HCT116 (cell line): Measurements from ENCODE around the gene RFTN2. TPM values are rescaled to one million over a fixed set of nuclear protein-coding genes. Genes with fewer than 3 reads are reported as not detected.

ENCODE experiments used
- ATAC-seq: fragments of 200-7000 bp; cut with Tn5 transposase; 2 replicates; pipeline ENCODE4 v1.9.1; 2020; ENCODE audit warnings: mild to moderate bottlenecking, moderate library complexity
- BruUV-seq: library from RNA; stranded (reverse); fragments of 400-500 nt; replicated peaks from 2 replicates; lab custom pipeline; 2021; lab: Mats Ljungman, UMichigan
- CTCF ChIA-PET: fragments of 300-600 bp; sonication (Branson Sonifier 250); formaldehyde crosslinking; loops from one replicate; lab custom pipeline; 2021; ENCODE audit warnings: antibody characterized with exemption; lab: Charles Lee
- POLR2A ChIA-PET: fragments of 300-600, 350-600 bp; sonication (Branson Sonifier 250); formaldehyde crosslinking; loops from one replicate; lab custom pipeline; 2021; ENCODE audit warnings: antibody characterized with exemption; lab: Charles Lee
- RAD21 ChIA-PET, 2 experiments: fragments of 300-600 bp; sonication (Branson Sonifier 250); formaldehyde crosslinking; loops; one replicate each; lab custom pipeline; 2023; ENCODE audit warnings: low total read pairs in 2 of 2; ENCODE audit not compliant: uncharacterized antibody in 2 of 2, unreplicated experiment in 2 of 2, low non-redundant PET in 1 of 2; lab: Charles Lee
- DNase-seq: peaks from one replicate; pipeline ENCODE4 v3.0.0-alpha.2; 2010; ENCODE audit warnings: low read depth, low spot score
- H2AFZ ChIP-seq: fragments of 200-600 bp; shearing (Covaris generic), sonication (generic); 2 replicates; pipeline ENCODE4 v1.6.1; 2017; ENCODE audit warnings: low read depth, mixed run types, mixed read lengths, antibody characterized with exemption, low read length; ENCODE audit not compliant: poor library complexity, severe bottlenecking
- H3K27ac ChIP-seq: 2 replicates; pipeline ENCODE4 v1.5.1; 2012; ENCODE audit warnings: low read depth, low read length
- H3K27me3 ChIP-seq: fragments of 200-600 bp; sonication (generic); 2 replicates; pipeline ENCODE4 v1.6.1; 2016; ENCODE audit warnings: mixed run types, low read length, mixed read lengths; ENCODE audit not compliant: insufficient read depth
- H3K36me3 ChIP-seq, 2 experiments: fragments of 200-500 bp in 1 of 2; fragments of 200-600 bp in 1 of 2; sonication (Bioruptor generic) in 1 of 2; sonication (generic) in 1 of 2; 2 replicates each; pipeline versions ENCODE4 v1.5.1 to v1.6.1; 2014 to 2016; ENCODE audit warnings: low read length in 2 of 2, inconsistent platforms in 1 of 2, mixed read lengths in 1 of 2, mixed run types in 1 of 2; ENCODE audit not compliant: insufficient read depth in 2 of 2, control insufficient read depth in 1 of 2
- H3K4me1 ChIP-seq, 2 experiments: fragments of 200-600 bp in 1 of 2; sonication (generic) in 1 of 2; 2 replicates each; pipeline versions ENCODE4 v1.5.1 to v1.6.1; 2012 to 2017; ENCODE audit warnings: low read length in 2 of 2, inconsistent platforms in 1 of 2, mild to moderate bottlenecking in 1 of 2, mixed read lengths in 1 of 2, mixed run types in 1 of 2, moderate library complexity in 1 of 2; ENCODE audit not compliant: insufficient read depth in 2 of 2, control insufficient read depth in 1 of 2
- H3K4me2 ChIP-seq: fragments of 200-600 bp; sonication (generic); 2 replicates; pipeline ENCODE4 v1.6.1; 2017; ENCODE audit warnings: mixed run types, low read length, mixed read lengths
- H3K4me3 ChIP-seq, 2 experiments: fragments of 200-600 bp in 1 of 2; sonication (generic) in 1 of 2; replicated peaks in 1 of 2; 2 replicates each; pipeline ENCODE4 v1.5.1; 2011 to 2016; ENCODE audit warnings: low read length in 2 of 2, control low read depth in 1 of 2, low read depth in 1 of 2, mild to moderate bottlenecking in 1 of 2, mixed read lengths in 1 of 2, mixed run types in 1 of 2
- H3K79me2 ChIP-seq: fragments of 200-600 bp; sonication (generic); 2 replicates; pipeline ENCODE4 v1.6.1; 2017; ENCODE audit warnings: mild to moderate bottlenecking, mixed run types, low read length, moderate library complexity, mixed read lengths; ENCODE audit not compliant: insufficient read depth
- H3K9ac ChIP-seq: fragments of 200-600 bp; sonication (generic); 2 replicates; pipeline ENCODE4 v1.6.1; 2016; ENCODE audit warnings: low read length, mixed read lengths
- H3K9me2 ChIP-seq: fragments of 200-600 bp; sonication (generic), shearing (Covaris generic); 2 replicates; pipeline ENCODE4 v1.6.1; 2017; ENCODE audit warnings: mixed run types, mild to moderate bottlenecking, moderate library complexity; ENCODE audit not compliant: insufficient read depth
- H3K9me3 ChIP-seq, 2 experiments: fragments of 200-500 bp in 1 of 2; fragments of 200-600 bp in 1 of 2; sonication (Bioruptor generic) in 1 of 2; sonication (generic) in 1 of 2; 2 replicates each; pipeline ENCODE4 v1.6.1; 2014 to 2017; ENCODE audit warnings: low read length in 2 of 2, mixed read lengths in 2 of 2, inconsistent platforms in 1 of 2, low read depth in 1 of 2, mild to moderate bottlenecking in 1 of 2, mixed run types in 1 of 2, moderate library complexity in 1 of 2; ENCODE audit not compliant: control insufficient read depth in 1 of 2, insufficient read depth in 1 of 2
- H4K20me1 ChIP-seq: fragments of 200-600 bp; sonication (generic), shearing (Covaris generic); 2 replicates; pipeline ENCODE4 v1.6.1; 2017; ENCODE audit warnings: mixed run types, mild to moderate bottlenecking, moderate library complexity; ENCODE audit not compliant: insufficient read depth
- ATF3 ChIP-seq: IDR thresholded peaks from 2 replicates; pipeline ENCODE4 v1.6.1; 2012
- CBX3 ChIP-seq: IDR thresholded peaks from 2 replicates; pipeline ENCODE4 v1.6.1; 2012; ENCODE audit warnings: low read depth
- CEBPB ChIP-seq: IDR thresholded peaks from 2 replicates; pipeline ENCODE4 v1.6.1; 2012; ENCODE audit warnings: low read depth
- EGR1 ChIP-seq: IDR thresholded peaks from 2 replicates; pipeline ENCODE4 v1.6.1; 2012; ENCODE audit warnings: low read depth
- ELF1 ChIP-seq: IDR thresholded peaks from 2 replicates; pipeline ENCODE4 v1.6.1; 2012; ENCODE audit warnings: low read depth, borderline replicate concordance
- EZH2 ChIP-seq: fragments of 200-600 bp; sonication (generic); IDR thresholded peaks from 2 replicates; pipeline ENCODE4 v1.6.1; 2017; ENCODE audit warnings: antibody characterized with exemption, mixed run types
- FOSL1 ChIP-seq: IDR thresholded peaks from 2 replicates; pipeline ENCODE4 v1.6.1; 2012; ENCODE audit warnings: low read depth
- JUND ChIP-seq: IDR thresholded peaks from 2 replicates; pipeline ENCODE4 v1.6.1; 2012
- MAX ChIP-seq: IDR thresholded peaks from 2 replicates; pipeline ENCODE4 v1.6.1; 2012
- POLR2AphosphoS5 ChIP-seq: IDR thresholded peaks from 2 replicates; pipeline ENCODE4 v1.6.1; 2011; ENCODE audit warnings: mild to moderate bottlenecking, low read depth, low read length, moderate library complexity
- SIN3A ChIP-seq: IDR thresholded peaks from 2 replicates; pipeline ENCODE4 v1.6.1; 2012; ENCODE audit warnings: low read depth
- SP1 ChIP-seq: IDR thresholded peaks from 2 replicates; pipeline ENCODE4 v1.6.1; 2012; ENCODE audit warnings: low read depth
- SRF ChIP-seq: IDR thresholded peaks from 2 replicates; pipeline ENCODE4 v1.6.1; 2012; ENCODE audit warnings: low read depth
- TCF7L2 ChIP-seq: IDR thresholded peaks from 2 replicates; pipeline ENCODE4 v1.7.0; 2011; ENCODE audit warnings: borderline replicate concordance, inconsistent platforms; ENCODE audit not compliant: insufficient read depth, insufficient read length; ENCODE audit errors: extremely low read depth
- YY1 ChIP-seq: IDR thresholded peaks from 2 replicates; pipeline ENCODE4 v1.6.1; 2011; ENCODE audit warnings: low read length, low read depth, moderate library complexity, mild to moderate bottlenecking; ENCODE audit not compliant: insufficient replicate concordance; ENCODE audit errors: extremely low read depth
- ZBTB33 ChIP-seq: IDR thresholded peaks from 2 replicates; pipeline ENCODE4 v1.6.1; 2011; ENCODE audit warnings: mild to moderate bottlenecking, low read length, moderate library complexity; ENCODE audit not compliant: insufficient replicate concordance; ENCODE audit errors: extremely low read depth
- ZNF274 ChIP-seq: fragments of 200-500 bp; sonication (Bioruptor generic); IDR thresholded peaks from 2 replicates; pipeline ENCODE4 v1.6.1; 2014; ENCODE audit warnings: mild to moderate bottlenecking, low read depth, low read length, inconsistent platforms
- intact Hi-C: fragments of 100-400 bp; cut with micrococcal nuclease; formaldehyde crosslinking; loops from 2 replicates; pipeline ENCODE4 v1.10.0; 2022
- total RNA-seq: library from RNA; stranded (reverse); gene quantifications from one replicate; pipeline ENCODE4 v1.2.1, GENCODE V29; 2021; ENCODE audit not compliant: unreplicated experiment
- TF ChIP-seq, protein P1 (sequence below), 3 experiments: fragments of 200-600 bp in 1 of 3; sonication (generic) in 1 of 3; IDR thresholded peaks in 2 of 3; conservative IDR thresholded peaks in 1 of 3; 2 replicates each; pipeline ENCODE4 v1.5.1; 2012 to 2017; ENCODE audit warnings: low read depth in 2 of 3, low read length in 2 of 3, antibody characterized with exemption in 1 of 3, borderline replicate concordance in 1 of 3, control low read depth in 1 of 3, mild to moderate bottlenecking in 1 of 3, mixed read lengths in 1 of 3, mixed run types in 1 of 3, moderate library complexity in 1 of 3; ENCODE audit not compliant: insufficient read depth in 1 of 3
- TF ChIP-seq, protein P2 (sequence below): IDR thresholded peaks from 2 replicates; pipeline ENCODE4 v1.6.1; 2012; ENCODE audit warnings: low read depth

RFTN2 gene
- total RNA-seq, 1 experiment from 2014 or later, result not detected

GRCh38 chr2:197555467-197555866 is 119.9 kb downstream of the RFTN2 start:
- ChIA-PET RAD21 (no interaction called here), POLR2A (no interaction called here), CTCF (no interaction called here)
- Histone ChIP-seq H2AFZ (no peak overlapping the region), H3K4me2 (no peak overlapping the region), H3K36me3 (peaks cover 0 to 13% of the 10 kb centered on the region in 2 experiments; a peak in 3 of 4 replicates), H3K4me3 (no peak overlapping the region), H3K9me2 (no peaks in the 10 kb centered on the region), H4K20me1 (0 out of 2 replicates have a peak, but pooled peaks cover 5% of the 10 kb centered on the region), H3K9me3 (no peaks in the 10 kb centered on the region), H3K4me1 (no peaks in the 10 kb centered on the region), H3K79me2 (no peaks in the 10 kb centered on the region), H3K27ac (no peak overlapping the region), H3K9ac (no peak overlapping the region), H3K27me3 (no peaks in the 10 kb centered on the region)
- intact Hi-C loops, result no loop called here
- TF ChIP-seq ZNF274 (no peak), POLR2AphosphoS5 (no peak), EZH2 (no peak), YY1 (no peak), SIN3A (no peak), SP1 (no peak), CBX3 (no peak), ELF1 (no peak), MAX (no peak), TCF7L2 (no peak), EGR1 (no peak), FOSL1 (no peak), SRF (no peak), JUND (no peak), ATF3 (no peak), ZBTB33 (no peak), CEBPB (no peak)
- TF ChIP-seq, protein P1, sequence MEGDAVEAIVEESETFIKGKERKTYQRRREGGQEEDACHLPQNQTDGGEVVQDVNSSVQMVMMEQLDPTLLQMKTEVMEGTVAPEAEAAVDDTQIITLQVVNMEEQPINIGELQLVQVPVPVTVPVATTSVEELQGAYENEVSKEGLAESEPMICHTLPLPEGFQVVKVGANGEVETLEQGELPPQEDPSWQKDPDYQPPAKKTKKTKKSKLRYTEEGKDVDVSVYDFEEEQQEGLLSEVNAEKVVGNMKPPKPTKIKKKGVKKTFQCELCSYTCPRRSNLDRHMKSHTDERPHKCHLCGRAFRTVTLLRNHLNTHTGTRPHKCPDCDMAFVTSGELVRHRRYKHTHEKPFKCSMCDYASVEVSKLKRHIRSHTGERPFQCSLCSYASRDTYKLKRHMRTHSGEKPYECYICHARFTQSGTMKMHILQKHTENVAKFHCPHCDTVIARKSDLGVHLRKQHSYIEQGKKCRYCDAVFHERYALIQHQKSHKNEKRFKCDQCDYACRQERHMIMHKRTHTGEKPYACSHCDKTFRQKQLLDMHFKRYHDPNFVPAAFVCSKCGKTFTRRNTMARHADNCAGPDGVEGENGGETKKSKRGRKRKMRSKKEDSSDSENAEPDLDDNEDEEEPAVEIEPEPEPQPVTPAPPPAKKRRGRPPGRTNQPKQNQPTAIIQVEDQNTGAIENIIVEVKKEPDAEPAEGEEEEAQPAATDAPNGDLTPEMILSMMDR (IDR thresholded peaks at IDR 0.05 in 2 of 3, conservative IDR thresholded peaks at IDR 0.05 in 1 of 3; ENCODE audit: borderline replicate concordance in 1 of 3, insufficient read depth in 1 of 3, low read depth in 2 of 3, low read length in 2 of 3), result no peak
- TF ChIP-seq, protein P2, sequence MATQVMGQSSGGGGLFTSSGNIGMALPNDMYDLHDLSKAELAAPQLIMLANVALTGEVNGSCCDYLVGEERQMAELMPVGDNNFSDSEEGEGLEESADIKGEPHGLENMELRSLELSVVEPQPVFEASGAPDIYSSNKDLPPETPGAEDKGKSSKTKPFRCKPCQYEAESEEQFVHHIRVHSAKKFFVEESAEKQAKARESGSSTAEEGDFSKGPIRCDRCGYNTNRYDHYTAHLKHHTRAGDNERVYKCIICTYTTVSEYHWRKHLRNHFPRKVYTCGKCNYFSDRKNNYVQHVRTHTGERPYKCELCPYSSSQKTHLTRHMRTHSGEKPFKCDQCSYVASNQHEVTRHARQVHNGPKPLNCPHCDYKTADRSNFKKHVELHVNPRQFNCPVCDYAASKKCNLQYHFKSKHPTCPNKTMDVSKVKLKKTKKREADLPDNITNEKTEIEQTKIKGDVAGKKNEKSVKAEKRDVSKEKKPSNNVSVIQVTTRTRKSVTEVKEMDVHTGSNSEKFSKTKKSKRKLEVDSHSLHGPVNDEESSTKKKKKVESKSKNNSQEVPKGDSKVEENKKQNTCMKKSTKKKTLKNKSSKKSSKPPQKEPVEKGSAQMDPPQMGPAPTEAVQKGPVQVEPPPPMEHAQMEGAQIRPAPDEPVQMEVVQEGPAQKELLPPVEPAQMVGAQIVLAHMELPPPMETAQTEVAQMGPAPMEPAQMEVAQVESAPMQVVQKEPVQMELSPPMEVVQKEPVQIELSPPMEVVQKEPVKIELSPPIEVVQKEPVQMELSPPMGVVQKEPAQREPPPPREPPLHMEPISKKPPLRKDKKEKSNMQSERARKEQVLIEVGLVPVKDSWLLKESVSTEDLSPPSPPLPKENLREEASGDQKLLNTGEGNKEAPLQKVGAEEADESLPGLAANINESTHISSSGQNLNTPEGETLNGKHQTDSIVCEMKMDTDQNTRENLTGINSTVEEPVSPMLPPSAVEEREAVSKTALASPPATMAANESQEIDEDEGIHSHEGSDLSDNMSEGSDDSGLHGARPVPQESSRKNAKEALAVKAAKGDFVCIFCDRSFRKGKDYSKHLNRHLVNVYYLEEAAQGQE, result no peak
- BruUV-seq, result no TSS peak
- ATAC-seq (no peak), DNase-seq (no peak)
